GM12801 (cell line): ENCODE results near the gene KIF3C.

Experiments
- CTCF ChIP-seq: IDR thresholded peaks from one replicate; pipeline ENCODE4 v1.5.1; 2011; ENCODE audit warnings: control low read depth; ENCODE audit not compliant: insufficient read length; ENCODE audit errors: extremely low read depth

KIF3C gene

GRCh38 chr2:25933622-25934021 lies 48.7 kb downstream of the KIF3C start:
- TF ChIP-seq CTCF: no peak

GRCh38 chr2:25929789-25930473 lies 52.4 kb downstream of the KIF3C start:
- TF ChIP-seq CTCF: no peak

GRCh38 chr2:25928668-25929067 lies 53.6 kb downstream of the KIF3C start:
- TF ChIP-seq CTCF: no peak

- no peak for TF ChIP-seq CTCF
Observed at GRCh38 chr2:25926984-25927756, 55.1 kb downstream of the KIF3C start.

GRCh38 chr2:25922501-25922900 lies 59.8 kb downstream of the KIF3C start:
- no peak for TF ChIP-seq CTCF

GRCh38 chr2:25920786-25921415 lies 61.4 kb downstream of the KIF3C start:
- TF ChIP-seq CTCF: no peak

- no peak for TF ChIP-seq CTCF
Observed at GRCh38 chr2:25920336-25920735, 62.0 kb downstream of the KIF3C start.
